Thyroid gland (tissue), 4 donors: Measurements from ENCODE around the gene JADE1. TPM values are rescaled to one million over a fixed set of nuclear protein-coding genes. Genes with fewer than 3 reads are reported as not detected.

Source experiments
- DNase-seq, 2 donors: peaks; one replicate each; pipeline ENCODE4 v3.0.0-alpha.2; 2019
- H3K27ac ChIP-seq, 3 donors: fragments of 200-600 bp; sonication (generic); 1 replicate in 2 of 3; 2 replicates in 1 of 3; pipeline ENCODE4 v1.5.1; 2016 to 2019; ENCODE audit warnings: mild to moderate bottlenecking in 1 of 3, moderate library complexity in 1 of 3
- H3K27me3 ChIP-seq: fragments of 200-600 bp; sonication (generic); one replicate; pipeline ENCODE4 v1.5.1; 2019
- H3K36me3 ChIP-seq, 2 donors: fragments of 200-600 bp; sonication (generic); one replicate each; pipeline ENCODE4 v1.5.1; 2016 to 2019
- H3K4me1 ChIP-seq, 2 donors: fragments of 200-600 bp; sonication (generic); one replicate each; pipeline ENCODE4 v1.5.1; 2017 to 2019
- H3K4me3 ChIP-seq, 3 donors: fragments of 200-600 bp; sonication (generic); replicated peaks in 1 of 3; 1 replicate in 2 of 3; 2 replicates in 1 of 3; pipeline ENCODE4 v1.5.1; 2016; ENCODE audit warnings: mild to moderate bottlenecking in 1 of 3
- H3K9me3 ChIP-seq: fragments of 200-600 bp; sonication (generic); one replicate; pipeline ENCODE4 v1.5.1; 2017
- CTCF ChIP-seq, 6 experiments: fragments of 200-600 bp in 3 of 6; fragments of 450-650 bp in 3 of 6; sonication (generic) in 3 of 6; IDR thresholded peaks; one replicate each; pipeline ENCODE4 v1.5.1; 2016 to 2019; ENCODE audit warnings: antibody characterized with exemption in 6 of 6, mild to moderate bottlenecking in 2 of 6, inconsistent platforms in 1 of 6, moderate library complexity in 1 of 6
- POLR2A ChIP-seq, 2 donors: fragments of 450-650 bp; IDR thresholded peaks; one replicate each; pipeline ENCODE4 v1.6.1; 2017; ENCODE audit warnings: antibody characterized with exemption in 2 of 2, mild to moderate bottlenecking in 2 of 2, moderate library complexity in 1 of 2
- WGBS, 2 donors: methylation state at CpG; one replicate each; pipeline ENCODE4 v1.1.5; 2017; 5-methylcytosine and 5-hydroxymethylcytosine counted together
- intact Hi-C: fragments of 100-400 bp; cut with DNase I; formaldehyde crosslinking; loops from one replicate; pipeline ENCODE4 v1.15.1; 2023
- total RNA-seq, 4 donors: library from RNA; depleted of rRNA; stranded (reverse); fragments of >200 nt; gene quantifications; one replicate each; pipeline ENCODE4 v1.2.3, GENCODE V29; 2016

JADE1 gene
- total RNA-seq, 4 donors from 2014 or later: 63.5 to 102 (median 74.4) TPM

DNA sequence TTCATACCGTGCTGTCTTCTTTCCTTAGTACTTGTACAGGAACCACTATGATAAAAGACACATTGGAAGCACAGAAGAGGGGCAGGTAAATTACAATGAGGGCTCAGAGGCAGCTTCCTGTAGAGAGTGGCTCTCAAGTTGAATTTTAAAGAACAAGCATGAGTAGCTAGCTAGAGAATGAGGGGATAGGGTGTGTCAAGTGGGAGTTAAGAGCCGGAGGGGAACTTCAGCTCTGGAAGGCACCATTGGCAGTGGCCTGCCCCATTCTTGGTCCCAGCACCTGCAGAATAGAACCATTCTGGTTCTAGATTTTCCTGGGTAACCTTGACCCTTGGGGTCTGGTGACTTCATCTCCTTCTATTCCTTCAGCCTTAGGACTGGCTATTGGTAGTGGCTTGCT, 34.0 kb upstream of the JADE1 start:
- H3K4me3 ChIP-seq: no peak overlapping the region
- H3K4me1 ChIP-seq: peaks cover 7 to 24% of the 10 kb centered on the region in 2 donors
- WGBS, 2 donors: 38 to 57% methylated on average over 2 of the region's 2 CpGs
- H3K36me3 ChIP-seq: no peaks in the 10 kb centered on the region
- no peak for TF ChIP-seq CTCF (IDR thresholded peaks at IDR 0.05)
- no peak for TF ChIP-seq POLR2A (IDR thresholded peaks at IDR 0.05)
- H3K27me3 ChIP-seq: no peaks in the 10 kb centered on the region
- DNase-seq: peak; percentile 16 to 36
- H3K9me3 ChIP-seq: no peaks in the 10 kb centered on the region
- intact Hi-C loops: no loop called here
- H3K27ac ChIP-seq: no peak overlapping the region

- WGBS, 2 donors: 54 to 74% methylated on average over 3 of the region's 3 CpGs
- no peaks in the 10 kb centered on the region for H3K27me3 ChIP-seq
- intact Hi-C loops: no loop called here
- H3K27ac ChIP-seq: peak overlapping the region in 2 of 3 donors; percentile 62 to 73
- no peak for TF ChIP-seq POLR2A (IDR thresholded peaks at IDR 0.05)
- TF ChIP-seq CTCF (IDR thresholded peaks at IDR 0.05): no peak
- H3K4me3 ChIP-seq: no peak overlapping the region
- H3K36me3 ChIP-seq: no peaks in the 10 kb centered on the region
- H3K9me3 ChIP-seq: no peaks in the 10 kb centered on the region
- H3K4me1 ChIP-seq: peaks cover 7 to 24% of the 10 kb centered on the region in 2 donors
- DNase-seq: no peak
These were observed 33.6 kb upstream of the JADE1 start for GRCh38 chr4:128775916-128776315.

DNA sequence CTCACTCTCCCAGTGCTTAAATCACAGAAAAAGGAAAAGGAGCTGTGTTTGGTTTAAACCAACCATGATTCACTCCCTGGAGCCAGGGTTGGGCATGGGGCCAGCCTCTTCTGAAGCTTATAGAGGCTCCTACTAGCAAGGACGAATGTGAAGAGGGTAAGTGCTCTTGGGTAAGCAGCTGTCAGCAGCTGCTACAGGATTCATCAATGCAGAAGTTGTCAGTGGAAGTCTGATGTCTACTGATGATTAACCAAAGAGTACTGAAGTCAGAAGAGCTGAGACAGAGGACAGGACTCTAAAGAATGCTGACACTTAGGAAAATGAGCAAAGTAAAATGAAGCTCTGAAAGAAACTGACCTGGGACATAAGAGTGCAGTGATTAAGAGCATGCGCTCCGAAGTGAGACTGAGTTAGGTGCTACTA, 32.7 kb upstream of the JADE1 start:
- intact Hi-C loops: no loop called here
- peak overlapping the region; percentile 38 to 73 (median 62) for H3K27ac ChIP-seq
- TF ChIP-seq CTCF (IDR thresholded peaks at IDR 0.05) (no peak), POLR2A (IDR thresholded peaks at IDR 0.05) (no peak)
- peaks cover 7 to 24% of the 10 kb centered on the region in 2 donors for H3K4me1 ChIP-seq
- no peak overlapping the region for H3K4me3 ChIP-seq
- H3K36me3 ChIP-seq: no peaks in the 10 kb centered on the region
- peak; percentile 98 to 99 for DNase-seq
- H3K27me3 ChIP-seq: no peaks in the 10 kb centered on the region
- H3K9me3 ChIP-seq: no peaks in the 10 kb centered on the region
- WGBS, 2 donors: 21 to 29% methylated on average over 3 of the region's 3 CpGs

- H3K9me3 ChIP-seq: no peaks in the 10 kb centered on the region
- no peaks in the 10 kb centered on the region for H3K36me3 ChIP-seq
- intact Hi-C loops: no loop called here
- DNase-seq: no peak
- TF ChIP-seq POLR2A (IDR thresholded peaks at IDR 0.05) (no peak), CTCF (IDR thresholded peaks at IDR 0.05) (no peak)
- no peak overlapping the region for H3K27ac ChIP-seq
- WGBS, 2 donors: 87 to 88% methylated on average over 1 of the region's 1 CpG
- peaks cover 11 to 27% of the 10 kb centered on the region in 2 donors for H3K4me1 ChIP-seq
- H3K27me3 ChIP-seq: no peaks in the 10 kb centered on the region
- H3K4me3 ChIP-seq: no peak overlapping the region
These were observed 28.8 kb upstream of the JADE1 start for GRCh38 chr4:128780688-128781087.

- Histone ChIP-seq H3K4me1 (peaks cover 4 to 14% of the 10 kb centered on the region in 2 donors), H3K27me3 (no peaks in the 10 kb centered on the region), H3K27ac (peak overlapping the region; percentile 20 to 74 (median 70)), H3K9me3 (no peaks in the 10 kb centered on the region), H3K36me3 (no peaks in the 10 kb centered on the region), H3K4me3 (no peak overlapping the region)
- intact Hi-C loops: no loop called here
- 90 to 94% methylated on average over 3 of the region's 3 CpGs for WGBS, 2 donors
- DNase-seq: peak in 1 of 2 donors; percentile 33
- TF ChIP-seq CTCF (IDR thresholded peaks at IDR 0.05): peak in 3 of 6 experiments; percentile 16 to 33 (median 22)
- no peak for TF ChIP-seq POLR2A (IDR thresholded peaks at IDR 0.05)
These were observed 27.3 kb upstream of the JADE1 start for GRCh38 chr4:128782076-128782715.
